GM19324 (cell line): ENCODE results near the gene ZBTB2.
"Not testable (repeated sequence)": the region's sequence is repeated elsewhere in the genome, so short reads cannot be mapped to it uniquely, and the experiment has no call there.

Experiments used
- ATAC-seq: cut with Tn5 transposase; IDR thresholded peaks from one replicate; pipeline ENCODE4 v1.9.1; 2021; ENCODE audit warnings: mild to moderate bottlenecking, moderate library complexity; ENCODE audit not compliant: unreplicated experiment, low FRiP score

The ZBTB2 gene

DNA sequence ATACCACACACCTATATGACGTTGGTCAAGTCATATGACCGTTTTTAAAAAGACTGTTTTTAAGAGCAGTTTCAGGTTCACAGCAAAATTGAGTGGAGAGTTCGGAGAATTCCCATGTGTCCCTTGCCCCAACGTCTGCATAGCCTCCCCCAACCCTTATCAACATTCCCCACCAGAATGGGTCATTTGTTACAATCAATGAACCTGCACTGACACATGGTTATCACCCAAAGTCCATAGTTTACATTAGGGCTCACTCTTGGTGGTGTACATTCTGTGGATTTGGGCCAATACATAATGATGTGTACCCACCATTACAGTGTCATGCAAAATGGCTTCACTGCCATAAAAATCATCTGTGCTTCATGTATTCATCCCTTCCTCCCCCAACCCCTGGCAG lies 52.0 kb downstream of the ZBTB2 start:
- ATAC-seq: no peak

DNA sequence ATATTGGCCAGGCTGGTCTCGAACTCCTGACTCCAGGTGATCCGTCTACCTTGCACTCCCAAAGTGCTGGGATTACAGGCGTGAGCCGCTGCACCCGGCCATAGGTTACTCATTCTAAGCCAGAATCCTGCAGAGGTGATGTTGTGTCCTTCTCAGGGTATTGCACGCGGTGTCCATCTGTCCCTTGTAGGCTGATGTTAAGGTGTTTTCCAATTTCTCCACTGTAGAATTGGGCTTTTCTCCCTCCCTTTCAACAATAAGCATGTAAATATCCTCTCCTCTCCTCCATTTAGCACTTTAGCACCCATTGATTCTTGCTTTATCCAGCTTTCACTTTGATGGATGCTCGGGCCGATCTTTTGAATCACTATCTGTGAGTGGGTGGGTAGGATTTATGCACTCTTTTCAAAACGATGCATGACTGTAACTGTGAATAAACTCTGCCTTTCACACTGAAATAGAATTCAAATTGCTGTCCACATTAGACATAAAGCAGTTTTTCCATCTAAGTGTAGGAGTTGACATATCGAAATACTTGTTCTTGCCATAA lies 52.6 kb downstream of the ZBTB2 start:
- no peak for ATAC-seq

DNA sequence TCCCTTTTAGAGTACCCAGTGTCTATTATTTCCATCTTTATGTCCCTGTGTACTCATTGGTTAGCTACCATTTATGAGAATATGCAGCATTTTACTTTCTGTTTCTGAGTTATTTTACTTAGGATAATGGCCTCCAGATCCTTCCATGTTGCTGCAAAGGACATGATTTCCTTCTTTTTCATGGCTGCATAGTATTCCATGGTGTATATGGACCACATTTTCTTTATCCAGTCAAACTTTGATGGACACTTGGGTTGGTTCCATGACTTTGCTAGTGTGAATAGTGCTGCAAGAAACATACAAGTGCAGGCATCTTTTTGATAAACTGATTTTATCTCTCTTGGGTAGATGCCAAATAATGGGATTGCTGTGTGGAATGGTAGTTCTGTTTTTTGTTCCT lies 55.4 kb downstream of the ZBTB2 start:
- no peak for ATAC-seq

GRCh38 chr6:151330130-151330696 lies 61.1 kb downstream of the ZBTB2 start:
- ATAC-seq: no peak

DNA sequence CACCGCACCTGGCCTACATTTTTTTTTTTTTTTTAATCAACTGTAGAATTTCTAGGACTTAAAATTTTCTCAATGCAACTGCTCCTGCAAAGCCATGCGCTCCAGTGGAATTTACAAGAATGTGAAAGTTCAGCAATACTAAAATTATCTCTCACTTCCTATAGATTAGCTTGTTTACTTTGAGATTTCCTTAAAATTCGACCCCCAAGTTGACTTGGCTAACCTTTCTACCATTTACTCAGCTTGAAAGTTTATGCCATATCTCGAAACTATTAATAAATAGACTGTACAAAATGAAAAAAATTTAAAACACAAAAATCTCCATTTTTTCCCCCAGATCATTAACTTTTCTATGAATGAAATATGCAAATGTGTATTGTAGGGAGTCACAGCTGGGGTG lies 64.3 kb downstream of the ZBTB2 start:
- no peak for ATAC-seq

- ATAC-seq: no peak
Measured at GRCh38 chr6:151326116-151326825, 65.1 kb downstream of the ZBTB2 start.

DNA sequence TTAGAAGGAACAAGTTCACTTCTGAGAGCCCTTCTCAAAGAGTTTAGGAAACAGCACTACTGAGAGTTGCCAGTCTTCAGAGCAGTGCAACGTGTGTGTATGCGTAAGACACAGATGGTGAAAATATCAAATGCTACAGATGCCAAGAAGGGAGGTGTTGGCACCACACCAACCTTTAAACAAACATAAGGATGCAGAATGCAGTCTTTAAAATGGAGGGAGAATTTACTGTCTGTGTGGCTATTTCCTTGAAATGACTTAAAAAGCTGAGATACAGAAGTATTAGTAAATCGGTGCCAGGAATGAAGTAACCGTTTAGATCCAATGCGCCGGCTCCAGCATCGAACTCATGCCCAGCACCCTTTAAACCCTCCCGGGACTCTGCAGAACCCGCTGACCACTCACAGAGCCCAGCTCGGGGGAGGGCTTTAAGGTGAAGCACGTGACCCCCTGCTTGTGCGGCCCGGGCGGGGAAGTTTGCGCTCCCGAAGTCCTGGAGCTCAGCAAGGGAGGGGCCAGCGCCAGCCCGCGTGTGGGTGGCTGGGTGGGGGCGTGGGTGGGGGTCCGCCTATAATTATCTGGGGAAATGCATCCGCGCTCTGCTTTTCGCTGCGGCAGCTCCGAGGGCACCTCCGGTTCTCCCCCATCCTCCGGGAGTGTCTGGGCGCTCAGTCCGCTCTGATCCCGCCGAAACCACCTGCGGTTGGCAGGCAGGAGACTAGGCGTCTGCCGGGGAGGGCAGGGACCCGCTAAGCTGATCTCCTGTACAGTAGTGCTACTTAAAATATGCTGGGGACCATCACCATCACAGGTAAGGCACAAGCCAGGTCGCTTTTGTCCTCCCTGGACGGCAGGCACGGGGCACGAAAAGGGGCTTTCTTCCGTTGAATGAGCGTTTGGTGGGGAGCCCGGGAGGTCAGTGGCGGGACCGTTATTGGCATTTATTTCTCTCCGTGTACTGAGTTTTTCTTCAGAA lies 66.0 kb downstream of the ZBTB2 start:
- no peak for ATAC-seq

GRCh38 chr6:151324488-151324825 lies 66.9 kb downstream of the ZBTB2 start:
- ATAC-seq: no peak

DNA sequence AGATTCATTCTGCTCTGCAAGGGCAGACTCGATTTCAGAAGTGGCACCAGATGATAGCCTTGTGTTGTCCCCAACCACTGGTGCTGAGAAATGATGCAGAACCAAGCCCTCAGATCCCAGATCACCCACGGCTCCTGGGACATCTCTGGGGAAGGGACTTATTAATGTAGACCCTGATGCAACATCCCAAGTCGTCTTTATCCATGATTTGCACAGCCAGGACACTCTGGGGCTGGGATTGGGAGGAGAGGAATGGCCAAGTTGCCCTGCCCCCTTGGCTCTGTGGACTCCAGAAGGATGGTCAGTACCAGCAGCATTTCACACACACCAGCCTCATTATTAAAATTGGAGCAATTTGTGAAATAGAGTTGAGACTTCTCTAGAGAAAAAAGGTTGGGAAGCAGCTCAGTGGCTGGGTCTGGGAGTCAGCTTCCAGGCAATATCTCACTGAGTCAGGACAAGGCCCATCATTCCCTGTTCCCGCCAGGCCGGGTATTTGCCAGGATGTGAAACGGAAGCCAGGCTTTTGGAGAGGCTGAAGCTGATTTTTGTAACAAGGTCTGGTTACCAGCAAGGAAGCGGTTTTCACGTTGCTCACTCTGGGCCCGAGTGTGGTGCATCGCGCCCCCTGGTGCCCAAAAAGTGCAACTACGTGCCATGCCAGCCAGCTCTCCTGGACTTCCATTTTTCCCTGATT lies 67.4 kb downstream of the ZBTB2 start:
- no peak for ATAC-seq

GRCh38 chr6:151322570-151322969 lies 68.8 kb downstream of the ZBTB2 start:
- ATAC-seq: no peak

DNA sequence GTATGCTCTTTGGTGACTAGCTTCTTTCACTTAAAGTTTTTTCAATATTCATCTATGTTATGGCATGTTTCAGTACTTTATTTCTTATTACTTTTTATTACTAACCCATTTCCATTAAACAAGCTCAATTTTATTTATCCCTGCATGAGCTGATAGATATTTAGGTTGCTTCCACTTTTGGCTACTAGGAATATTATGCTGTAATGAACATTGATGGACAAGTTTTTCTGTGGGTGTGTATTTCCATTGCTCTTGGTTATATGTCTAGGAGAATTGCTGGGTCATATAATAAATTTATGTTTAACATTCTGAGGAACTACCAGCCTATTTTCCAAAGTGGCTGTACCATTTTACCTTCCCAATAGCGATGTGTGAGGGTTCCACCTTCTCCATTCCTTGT lies 69.9 kb downstream of the ZBTB2 start:
- ATAC-seq: no peak

DNA sequence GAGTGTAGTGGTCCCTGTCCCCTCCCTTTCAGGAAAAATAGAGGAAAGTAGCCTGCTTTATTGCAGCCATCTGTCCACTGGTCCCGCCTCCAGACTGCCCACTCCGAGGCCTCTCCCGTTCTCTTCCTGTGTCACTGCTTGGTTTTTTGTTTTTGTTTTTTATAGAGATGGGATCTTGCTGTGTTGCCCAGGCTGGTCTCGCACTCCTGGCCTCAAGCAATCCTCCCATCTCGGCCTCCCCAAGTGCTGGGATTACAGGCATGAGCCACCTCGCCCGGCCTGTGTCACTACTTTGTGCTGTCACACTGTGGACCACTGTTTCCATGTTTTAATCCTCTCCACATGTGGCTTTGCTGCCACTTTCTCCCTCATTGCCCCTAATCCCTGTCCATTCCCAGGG lies 71.2 kb downstream of the ZBTB2 start:
- ATAC-seq: no peak

DNA sequence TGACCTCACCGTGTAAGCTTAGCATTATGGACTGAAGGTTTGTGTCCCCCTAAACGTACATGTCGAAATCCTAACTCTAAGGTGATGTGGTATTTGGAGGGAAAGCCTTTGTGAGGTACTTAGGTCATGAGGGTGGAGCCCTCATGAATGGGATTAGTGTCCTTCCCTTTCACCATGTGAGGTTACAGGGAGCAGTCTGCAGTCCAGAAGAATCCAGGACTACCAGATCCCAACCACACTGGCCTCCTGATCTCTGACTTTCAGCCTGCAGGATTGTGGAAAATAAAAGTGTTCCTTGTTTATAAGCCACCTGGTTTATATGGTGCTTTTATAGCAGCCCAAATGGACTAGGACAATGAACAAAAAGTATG lies 73.4 kb downstream of the ZBTB2 start:
- ATAC-seq: no peak

- ATAC-seq: no peak
Measured at GRCh38 chr6:151317103-151317994, 74.0 kb downstream of the ZBTB2 start.

GRCh38 chr6:151315661-151316060 lies 75.7 kb downstream of the ZBTB2 start:
- not testable (repeated sequence) for ATAC-seq
